ENCODE results near the gene THAP2.
A peak's percentile ranks its signal among the peaks of the same experiment; 100 is the strongest.
"Not testable (repeated sequence)": the region's sequence is repeated elsewhere in the genome, so short reads cannot be mapped to it uniquely, and the experiment has no call there.

THAP2 gene

GRCh38 chr12:71662849-71663560 is 1.1 kb upstream of the THAP2 start:
- peak; percentile 38 for DNase-seq (ENCODE audit: low read depth)

GRCh38 chr12:71664411-71665089 is 449 bp downstream of the THAP2 start:
- no peak for DNase-seq (ENCODE audit: low read depth)

- DNase-seq (ENCODE audit: low read depth), result no peak
These were observed 976 bp downstream of the THAP2 start for GRCh38 chr12:71665090-71665463.

GRCh38 chr12:71666259-71666658 is 2.2 kb downstream of the THAP2 start:
- DNase-seq (ENCODE audit: low read depth), result no peak

GRCh38 chr12:71671311-71671710 is 7.2 kb downstream of the THAP2 start:
- no peak for DNase-seq (ENCODE audit: low read depth)

- no peak for DNase-seq (ENCODE audit: low read depth)
These were observed 7.7 kb downstream of the THAP2 start for GRCh38 chr12:71671816-71672215.

- DNase-seq (ENCODE audit: low read depth), result no peak
These were observed 18.4 kb downstream of the THAP2 start for GRCh38 chr12:71682466-71682865.

GRCh38 chr12:71683633-71684032 is 19.5 kb downstream of the THAP2 start:
- DNase-seq (ENCODE audit: low read depth), result no peak

GRCh38 chr12:71684081-71684480 is 20.0 kb downstream of the THAP2 start:
- DNase-seq (ENCODE audit: low read depth), result no peak

GRCh38 chr12:71685312-71685906 is 21.3 kb downstream of the THAP2 start:
- DNase-seq (ENCODE audit: low read depth), result no peak

- peak; percentile 54 for DNase-seq (ENCODE audit: low read depth)
These were observed 22.0 kb downstream of the THAP2 start, which contains the start of gene TMEM19 for GRCh38 chr12:71685914-71686657. TMEM19 (plus strand) TSS chr12:71686082; CDS start chr12:71686681, 599 bp downstream.

- no peak for DNase-seq (ENCODE audit: low read depth)
These were observed 22.5 kb downstream of the THAP2 start for GRCh38 chr12:71686658-71687025.

- not testable (repeated sequence) for DNase-seq (ENCODE audit: low read depth)
These were observed 23.1 kb downstream of the THAP2 start for GRCh38 chr12:71687172-71687571.

GRCh38 chr12:71688961-71689570 is 25.0 kb downstream of the THAP2 start:
- no peak for DNase-seq (ENCODE audit: low read depth)

GRCh38 chr12:71691504-71692129 is 27.5 kb downstream of the THAP2 start:
- no peak for DNase-seq (ENCODE audit: low read depth)

GRCh38 chr12:71693126-71693525 is 29.0 kb downstream of the THAP2 start:
- DNase-seq (ENCODE audit: low read depth), result no peak

- DNase-seq (ENCODE audit: low read depth), result not testable (repeated sequence)
These were observed 29.6 kb downstream of the THAP2 start for GRCh38 chr12:71693651-71694050.

- no peak for DNase-seq (ENCODE audit: low read depth)
These were observed 30.2 kb downstream of the THAP2 start for GRCh38 chr12:71694099-71694820.

GRCh38 chr12:71695782-71696181 is 31.7 kb downstream of the THAP2 start:
- no peak for DNase-seq (ENCODE audit: low read depth)

GRCh38 chr12:71702181-71702580 is 38.1 kb downstream of the THAP2 start:
- not testable (repeated sequence) for DNase-seq (ENCODE audit: low read depth)

- DNase-seq (ENCODE audit: low read depth), result no peak
These were observed 38.5 kb downstream of the THAP2 start for GRCh38 chr12:71702590-71702989.
